ENCODE data around the gene ZFR. TPM values are rescaled to one million over a fixed set of nuclear protein-coding genes. Genes with fewer than 3 reads are reported as not detected.
A peak's percentile ranks its signal among the peaks of the same experiment; 100 is the strongest.

Gene ZFR
- total RNA-seq, 1 donor from 2014 or later = 60.3 TPM

- H3K4me1 ChIP-seq = no peaks in the 10 kb centered on the region
- H3K27me3 ChIP-seq (ENCODE audit: low read depth) = peaks cover 10% of the 10 kb centered on the region
- H3K4me3 ChIP-seq = no peak overlapping the region
- H3K9me3 ChIP-seq (replicated peaks) = no peaks in the 10 kb centered on the region
- TF ChIP-seq, protein P1, sequence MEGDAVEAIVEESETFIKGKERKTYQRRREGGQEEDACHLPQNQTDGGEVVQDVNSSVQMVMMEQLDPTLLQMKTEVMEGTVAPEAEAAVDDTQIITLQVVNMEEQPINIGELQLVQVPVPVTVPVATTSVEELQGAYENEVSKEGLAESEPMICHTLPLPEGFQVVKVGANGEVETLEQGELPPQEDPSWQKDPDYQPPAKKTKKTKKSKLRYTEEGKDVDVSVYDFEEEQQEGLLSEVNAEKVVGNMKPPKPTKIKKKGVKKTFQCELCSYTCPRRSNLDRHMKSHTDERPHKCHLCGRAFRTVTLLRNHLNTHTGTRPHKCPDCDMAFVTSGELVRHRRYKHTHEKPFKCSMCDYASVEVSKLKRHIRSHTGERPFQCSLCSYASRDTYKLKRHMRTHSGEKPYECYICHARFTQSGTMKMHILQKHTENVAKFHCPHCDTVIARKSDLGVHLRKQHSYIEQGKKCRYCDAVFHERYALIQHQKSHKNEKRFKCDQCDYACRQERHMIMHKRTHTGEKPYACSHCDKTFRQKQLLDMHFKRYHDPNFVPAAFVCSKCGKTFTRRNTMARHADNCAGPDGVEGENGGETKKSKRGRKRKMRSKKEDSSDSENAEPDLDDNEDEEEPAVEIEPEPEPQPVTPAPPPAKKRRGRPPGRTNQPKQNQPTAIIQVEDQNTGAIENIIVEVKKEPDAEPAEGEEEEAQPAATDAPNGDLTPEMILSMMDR (IDR thresholded peaks at IDR 0.05; ENCODE audit: borderline replicate concordance) = no peak
- H3K36me3 ChIP-seq = no peaks in the 10 kb centered on the region
- intact Hi-C loops (cut with micrococcal nuclease) = no loop called here
- H3K27ac ChIP-seq (replicated peaks) = no peak overlapping the region
- no peak for DNase-seq
These were observed 6.4 kb upstream of the ZFR start for GRCh38 chr5:32450952-32451351.

GRCh38 chr5:32449262-32449661 is 4.7 kb upstream of the ZFR start:
- Histone ChIP-seq H3K9me3 (replicated peaks) (no peaks in the 10 kb centered on the region), H3K27me3 (ENCODE audit: low read depth) (peaks cover 5% of the 10 kb centered on the region), H3K4me3 (no peak overlapping the region), H3K36me3 (no peaks in the 10 kb centered on the region), H3K4me1 (peaks cover 9% of the 10 kb centered on the region), H3K27ac (replicated peaks) (no peak overlapping the region)
- no peak for DNase-seq
- TF ChIP-seq, protein P1 (IDR thresholded peaks at IDR 0.05; ENCODE audit: borderline replicate concordance) = no peak
- intact Hi-C loops (cut with micrococcal nuclease) = no loop called here

DNA sequence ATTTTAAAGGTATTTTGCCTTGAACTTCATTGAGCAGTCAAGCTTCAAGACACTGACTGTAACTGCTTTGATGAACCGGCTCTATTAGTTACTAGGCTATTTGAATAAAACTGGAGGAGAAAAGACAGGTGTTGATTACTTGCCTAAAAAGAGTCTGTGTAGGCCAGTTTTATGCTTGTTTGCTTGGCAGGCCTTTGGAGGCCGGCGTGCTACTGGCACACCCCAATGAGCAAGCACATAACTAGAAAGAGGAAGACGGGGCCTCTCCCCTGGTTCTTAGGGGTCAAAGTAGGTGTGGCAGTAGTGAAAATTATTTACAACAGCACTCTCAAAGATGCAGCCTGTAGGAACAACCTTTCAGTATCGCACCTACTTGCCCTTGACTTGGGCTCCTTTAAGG is 2.1 kb upstream of the ZFR start:
- TF ChIP-seq, protein P1 (IDR thresholded peaks at IDR 0.05; ENCODE audit: borderline replicate concordance) = no peak

GRCh38 chr5:32445831-32446614 is 1.5 kb upstream of the ZFR start:
- H3K36me3 ChIP-seq = no peaks in the 10 kb centered on the region
- H3K4me3 ChIP-seq = no peak overlapping the region
- TF ChIP-seq, protein P1 (IDR thresholded peaks at IDR 0.05; ENCODE audit: borderline replicate concordance) = no peak
- peaks cover 38% of the 10 kb centered on the region for H3K4me1 ChIP-seq
- no peak for DNase-seq
- H3K9me3 ChIP-seq (replicated peaks) = no peaks in the 10 kb centered on the region
- intact Hi-C loops (cut with micrococcal nuclease) = no loop called here
- peaks cover 5% of the 10 kb centered on the region for H3K27me3 ChIP-seq (ENCODE audit: low read depth)
- H3K27ac ChIP-seq (replicated peaks) = no peak overlapping the region

More for the DNA sequence above, 2.1 kb upstream of the ZFR start:
- Histone ChIP-seq H3K9me3 (replicated peaks) (no peaks in the 10 kb centered on the region), H3K4me3 (no peak overlapping the region), H3K27ac (replicated peaks) (no peak overlapping the region), H3K36me3 (no peaks in the 10 kb centered on the region), H3K4me1 (peaks cover 32% of the 10 kb centered on the region), H3K27me3 (ENCODE audit: low read depth) (peaks cover 5% of the 10 kb centered on the region)
- intact Hi-C loops (cut with micrococcal nuclease) = no loop called here
- DNase-seq = no peak

- no peaks in the 10 kb centered on the region for H3K9me3 ChIP-seq (replicated peaks)
- DNase-seq = no peak
- peak overlapping the region; percentile 96 for H3K4me3 ChIP-seq
- H3K27me3 ChIP-seq (ENCODE audit: low read depth) = peaks cover under 1% of the 10 kb centered on the region
- H3K27ac ChIP-seq (replicated peaks) = peak overlapping the region; percentile 95
- no peaks in the 10 kb centered on the region for H3K36me3 ChIP-seq
- peaks cover 42% of the 10 kb centered on the region for H3K4me1 ChIP-seq
- intact Hi-C loops (cut with micrococcal nuclease) = no loop called here
- TF ChIP-seq, protein P1 (IDR thresholded peaks at IDR 0.05; ENCODE audit: borderline replicate concordance) = no peak
These were observed 783 bp upstream of the ZFR start for GRCh38 chr5:32445287-32445758.

Data from left ventricle myocardium inferior (tissue), 1 donor.